WTC11 (cell line): ENCODE results near the gene PRR5. TPM values are rescaled to one million over a fixed set of nuclear protein-coding genes. Genes with fewer than 3 reads are reported as not detected.

Source experiments
- ATAC-seq: fragments of 200-7000 bp; cut with Tn5 transposase; 2 replicates; pipeline ENCODE4 v1.10.0; 2021; ENCODE audit warnings: mild to moderate bottlenecking, moderate library complexity
- CTCF ChIA-PET: fragments of 300-600 bp; sonication (Branson Sonifier 250); formaldehyde crosslinking; loops from one replicate; lab custom pipeline; 2021; ENCODE audit warnings: antibody characterized with exemption; lab: Charles Lee
- POLR2A ChIA-PET: fragments of 350-600 bp; sonication (Branson Sonifier 250); formaldehyde crosslinking; loops from one replicate; lab custom pipeline; 2021; ENCODE audit warnings: antibody characterized with exemption; lab: Charles Lee
- DNase-seq: peaks from one replicate; pipeline ENCODE4 v3.0.0; 2021; ENCODE audit warnings: low spot score
- H3K27ac Mint-ChIP-seq: 2 replicates; pipeline ENCODE4 v1.8.0; 2021; ENCODE audit warnings: mixed read lengths
- H3K27me3 Mint-ChIP-seq: 2 replicates; pipeline ENCODE4 v1.8.0; 2021; ENCODE audit warnings: low read depth, mild to moderate bottlenecking, moderate library complexity, mixed read lengths
- H3K36me3 Mint-ChIP-seq: 2 replicates; pipeline ENCODE4 v1.8.0; 2021; ENCODE audit warnings: mixed read lengths
- H3K4me1 Mint-ChIP-seq: 2 replicates; pipeline ENCODE4 v1.8.0; 2022; ENCODE audit warnings: mixed read lengths
- H3K4me3 Mint-ChIP-seq: 2 replicates; pipeline ENCODE4 v1.8.0; 2021; ENCODE audit warnings: mild to moderate bottlenecking, moderate library complexity, mixed read lengths
- H3K9me3 Mint-ChIP-seq: 2 replicates; pipeline ENCODE4 v1.8.0; 2021; ENCODE audit warnings: mixed read lengths
- CBFB ChIP-seq: sonication (generic); formaldehyde crosslinking; IDR thresholded peaks from 2 replicates; pipeline ENCODE4 v1.8.1; 2022; ENCODE audit warnings: mild to moderate bottlenecking, low read depth, missing genetic modification reagents
- CREB1 ChIP-seq: sonication (generic); formaldehyde crosslinking; IDR thresholded peaks from 2 replicates; pipeline ENCODE4 v1.8.0; 2023; ENCODE audit warnings: mild to moderate bottlenecking, missing genetic modification reagents
- EMX1 ChIP-seq: fragments of 250-450 bp; sonication (Bioruptor Pico); IDR thresholded peaks from 2 replicates; pipeline ENCODE4 v1.8.0; 2021; ENCODE audit warnings: mild to moderate bottlenecking
- FOXK1 ChIP-seq: sonication (generic); formaldehyde crosslinking; IDR thresholded peaks from 2 replicates; pipeline ENCODE4 v1.8.0; 2022; ENCODE audit warnings: mild to moderate bottlenecking, moderate library complexity, missing genetic modification reagents
- GABPB1 ChIP-seq: sonication (generic); formaldehyde crosslinking; IDR thresholded peaks from 2 replicates; pipeline ENCODE4 v1.8.1; 2023; ENCODE audit warnings: mild to moderate bottlenecking, missing genetic modification reagents
- GTF2I ChIP-seq: fragments of 250-450 bp; sonication (Bioruptor Pico); conservative IDR thresholded peaks from 2 replicates; pipeline ENCODE4 v1.4.0; 2021; ENCODE audit warnings: mild to moderate bottlenecking
- KAT7 ChIP-seq: sonication (generic); formaldehyde crosslinking; IDR thresholded peaks from 2 replicates; pipeline ENCODE4 v1.8.1; 2023; ENCODE audit warnings: missing genetic modification reagents, mild to moderate bottlenecking, borderline replicate concordance
- MXD4 ChIP-seq: fragments of 250-450 bp; sonication (Bioruptor Pico); IDR thresholded peaks from 2 replicates; pipeline ENCODE4 v1.8.0; 2021; ENCODE audit warnings: mild to moderate bottlenecking, moderate library complexity, borderline replicate concordance
- NFATC4 ChIP-seq: fragments of 250-450 bp; sonication (Bioruptor Pico); IDR thresholded peaks from 2 replicates; pipeline ENCODE4 v1.9.0; 2021; ENCODE audit warnings: mild to moderate bottlenecking
- NFYB ChIP-seq: sonication (generic); formaldehyde crosslinking; conservative IDR thresholded peaks from 2 replicates; pipeline ENCODE4 v1.8.0; 2022; ENCODE audit warnings: low read depth, missing genetic modification reagents
- PRRX2 ChIP-seq: fragments of 250-450 bp; sonication (Bioruptor Pico); IDR thresholded peaks from 2 replicates; pipeline ENCODE4 v1.8.0; 2021; ENCODE audit warnings: mild to moderate bottlenecking
- RORB ChIP-seq: fragments of 250-450 bp; sonication (Bioruptor Pico); IDR thresholded peaks from 2 replicates; pipeline ENCODE4 v1.9.0; 2021; ENCODE audit warnings: mild to moderate bottlenecking
- SOX15 ChIP-seq: fragments of 250-450 bp; sonication (Bioruptor Pico); IDR thresholded peaks from 2 replicates; pipeline ENCODE4 v1.9.0; 2021; ENCODE audit warnings: mild to moderate bottlenecking
- TCF7 ChIP-seq: sonication (generic); formaldehyde crosslinking; IDR thresholded peaks from 2 replicates; pipeline ENCODE4 v1.8.0; 2022; ENCODE audit warnings: mild to moderate bottlenecking, low read depth, missing genetic modification reagents, moderate library complexity
- ZBTB21 ChIP-seq: sonication (generic); formaldehyde crosslinking; IDR thresholded peaks from 2 replicates; pipeline ENCODE4 v1.8.1; 2023; ENCODE audit warnings: mild to moderate bottlenecking, missing genetic modification reagents, borderline replicate concordance
- ZNF121 ChIP-seq: sonication (generic); formaldehyde crosslinking; IDR thresholded peaks from 2 replicates; pipeline ENCODE4 v1.8.0; 2023; ENCODE audit warnings: missing genetic modification reagents
- ZNF232 ChIP-seq: sonication (generic); formaldehyde crosslinking; IDR thresholded peaks from 2 replicates; pipeline ENCODE4 v1.8.0; 2022; ENCODE audit warnings: mild to moderate bottlenecking, missing genetic modification reagents
- ZNF416 ChIP-seq: fragments of 250-450 bp; sonication (Bioruptor Pico); IDR thresholded peaks from 2 replicates; pipeline ENCODE4 v1.9.0; 2021; ENCODE audit warnings: mild to moderate bottlenecking, inconsistent platforms
- ZNF671 ChIP-seq: fragments of 250-450 bp; sonication (Bioruptor Pico); IDR thresholded peaks from 2 replicates; pipeline ENCODE4 v1.8.0; 2021; ENCODE audit warnings: mild to moderate bottlenecking
- total RNA-seq: library from RNA; stranded (reverse); gene quantifications from 3 replicates; pipeline ENCODE4 v1.2.3, GENCODE V29; 2021
- TF ChIP-seq, protein P1 (sequence below): sonication (generic); formaldehyde crosslinking; IDR thresholded peaks from 2 replicates; pipeline ENCODE4 v1.8.1; 2023; ENCODE audit warnings: mild to moderate bottlenecking, missing genetic modification reagents, moderate library complexity
- TF ChIP-seq, protein P2 (sequence below): sonication (generic); formaldehyde crosslinking; IDR thresholded peaks from 2 replicates; pipeline ENCODE4 v1.8.0; 2022; ENCODE audit warnings: mild to moderate bottlenecking, missing genetic modification reagents
- TF ChIP-seq, protein P3 (sequence below): sonication (generic); formaldehyde crosslinking; IDR thresholded peaks from 2 replicates; pipeline ENCODE4 v1.8.0; 2023; ENCODE audit warnings: missing genetic modification reagents, mild to moderate bottlenecking, borderline replicate concordance
- TF ChIP-seq, protein P4 (sequence below): sonication (generic); formaldehyde crosslinking; IDR thresholded peaks from 2 replicates; pipeline ENCODE4 v1.8.1; 2022; ENCODE audit warnings: mild to moderate bottlenecking, moderate library complexity, missing genetic modification reagents
- TF ChIP-seq, protein P5 (sequence below): sonication (generic); formaldehyde crosslinking; IDR thresholded peaks from 2 replicates; pipeline ENCODE4 v1.8.1; 2022; ENCODE audit warnings: low read depth, mild to moderate bottlenecking, moderate library complexity, missing genetic modification reagents, borderline replicate concordance

PRR5 gene
- total RNA-seq, 1 experiment from 2014 or later = 15.6 TPM

DNA sequence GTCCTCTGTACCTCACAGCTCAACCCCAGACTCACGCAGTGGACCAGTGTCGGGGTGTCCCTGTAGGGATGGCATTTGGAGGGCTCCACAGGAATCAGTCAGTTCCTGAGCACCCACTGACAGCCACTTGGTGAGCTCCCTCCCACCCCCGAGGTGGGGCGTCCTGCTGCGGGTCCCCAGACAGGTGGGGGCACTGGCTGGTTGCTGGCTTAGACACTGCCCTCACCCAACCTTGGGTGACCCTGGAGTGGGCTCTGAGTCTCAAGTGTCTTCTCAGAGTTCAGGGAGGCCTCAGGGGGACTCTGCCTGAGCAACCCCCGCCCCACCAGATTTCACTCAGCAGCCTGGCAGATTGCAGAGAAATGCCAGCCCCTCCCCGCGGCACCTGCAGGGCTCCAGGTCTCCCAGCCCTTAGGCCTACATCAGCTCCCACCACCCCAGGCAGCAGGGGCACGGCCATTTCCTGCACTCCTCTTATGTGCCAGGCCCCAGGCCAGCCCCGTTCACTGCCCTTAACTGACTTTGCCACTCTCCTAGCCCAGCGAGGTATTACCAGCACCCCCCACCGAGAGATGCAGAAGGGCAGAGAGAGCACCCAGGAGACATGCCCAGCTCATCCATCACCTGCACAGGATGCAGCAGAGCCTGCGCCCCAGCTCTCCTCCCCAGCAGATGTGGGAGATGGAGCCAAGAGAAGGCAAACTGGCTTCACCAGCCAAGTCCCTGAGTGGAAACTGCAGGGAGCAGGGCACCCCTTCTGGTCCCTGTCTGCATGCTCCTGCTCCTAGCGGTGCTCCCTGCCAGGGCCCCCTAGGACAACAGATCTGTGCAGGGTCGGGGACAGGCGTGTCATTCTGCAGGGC lies 2.4 kb downstream of the PRR5 start:
- peaks cover 16% of the 10 kb centered on the region for H3K4me1 Mint-ChIP-seq
- DNase-seq (no peak), ATAC-seq (no peak)
- ChIA-PET CTCF (interaction anchor here (2.4 to 6.5 kb wide), 2 partner anchors 17 to 20 kb away, joined by 5 to 24 read pairs; no protein-coding TSS in a partner anchor), POLR2A (no interaction called here)
- H3K27me3 Mint-ChIP-seq = peaks cover 35% of the 10 kb centered on the region
- no peak overlapping the region for H3K27ac Mint-ChIP-seq
- H3K36me3 Mint-ChIP-seq = no peaks in the 10 kb centered on the region
- TF ChIP-seq ZBTB21 (CRISPR knock-in tag) = no peak
- no peak for TF ChIP-seq FOXK1 (CRISPR knock-in tag)
- TF ChIP-seq, protein P1, sequence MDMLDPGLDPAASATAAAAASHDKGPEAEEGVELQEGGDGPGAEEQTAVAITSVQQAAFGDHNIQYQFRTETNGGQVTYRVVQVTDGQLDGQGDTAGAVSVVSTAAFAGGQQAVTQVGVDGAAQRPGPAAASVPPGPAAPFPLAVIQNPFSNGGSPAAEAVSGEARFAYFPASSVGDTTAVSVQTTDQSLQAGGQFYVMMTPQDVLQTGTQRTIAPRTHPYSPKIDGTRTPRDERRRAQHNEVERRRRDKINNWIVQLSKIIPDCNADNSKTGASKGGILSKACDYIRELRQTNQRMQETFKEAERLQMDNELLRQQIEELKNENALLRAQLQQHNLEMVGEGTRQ (CRISPR knock-in tag) = no peak
- TF ChIP-seq CBFB (CRISPR knock-in tag) = no peak
- no peak for TF ChIP-seq MXD4
- TF ChIP-seq KAT7 (CRISPR knock-in tag) = no peak
- no peak for TF ChIP-seq RORB
- no peak for TF ChIP-seq SOX15 (CRISPR knock-in tag)
- no peak for TF ChIP-seq NFYB (CRISPR knock-in tag)
- TF ChIP-seq CREB1 (CRISPR knock-in tag) = no peak
- no peak for TF ChIP-seq TCF7
- no peak for TF ChIP-seq GTF2I (CRISPR knock-in tag)
- TF ChIP-seq, protein P2, sequence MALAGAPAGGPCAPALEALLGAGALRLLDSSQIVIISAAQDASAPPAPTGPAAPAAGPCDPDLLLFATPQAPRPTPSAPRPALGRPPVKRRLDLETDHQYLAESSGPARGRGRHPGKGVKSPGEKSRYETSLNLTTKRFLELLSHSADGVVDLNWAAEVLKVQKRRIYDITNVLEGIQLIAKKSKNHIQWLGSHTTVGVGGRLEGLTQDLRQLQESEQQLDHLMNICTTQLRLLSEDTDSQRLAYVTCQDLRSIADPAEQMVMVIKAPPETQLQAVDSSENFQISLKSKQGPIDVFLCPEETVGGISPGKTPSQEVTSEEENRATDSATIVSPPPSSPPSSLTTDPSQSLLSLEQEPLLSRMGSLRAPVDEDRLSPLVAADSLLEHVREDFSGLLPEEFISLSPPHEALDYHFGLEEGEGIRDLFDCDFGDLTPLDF (CRISPR knock-in tag) = no peak
- no peak for TF ChIP-seq ZNF671 (CRISPR knock-in tag)
- TF ChIP-seq, protein P3, sequence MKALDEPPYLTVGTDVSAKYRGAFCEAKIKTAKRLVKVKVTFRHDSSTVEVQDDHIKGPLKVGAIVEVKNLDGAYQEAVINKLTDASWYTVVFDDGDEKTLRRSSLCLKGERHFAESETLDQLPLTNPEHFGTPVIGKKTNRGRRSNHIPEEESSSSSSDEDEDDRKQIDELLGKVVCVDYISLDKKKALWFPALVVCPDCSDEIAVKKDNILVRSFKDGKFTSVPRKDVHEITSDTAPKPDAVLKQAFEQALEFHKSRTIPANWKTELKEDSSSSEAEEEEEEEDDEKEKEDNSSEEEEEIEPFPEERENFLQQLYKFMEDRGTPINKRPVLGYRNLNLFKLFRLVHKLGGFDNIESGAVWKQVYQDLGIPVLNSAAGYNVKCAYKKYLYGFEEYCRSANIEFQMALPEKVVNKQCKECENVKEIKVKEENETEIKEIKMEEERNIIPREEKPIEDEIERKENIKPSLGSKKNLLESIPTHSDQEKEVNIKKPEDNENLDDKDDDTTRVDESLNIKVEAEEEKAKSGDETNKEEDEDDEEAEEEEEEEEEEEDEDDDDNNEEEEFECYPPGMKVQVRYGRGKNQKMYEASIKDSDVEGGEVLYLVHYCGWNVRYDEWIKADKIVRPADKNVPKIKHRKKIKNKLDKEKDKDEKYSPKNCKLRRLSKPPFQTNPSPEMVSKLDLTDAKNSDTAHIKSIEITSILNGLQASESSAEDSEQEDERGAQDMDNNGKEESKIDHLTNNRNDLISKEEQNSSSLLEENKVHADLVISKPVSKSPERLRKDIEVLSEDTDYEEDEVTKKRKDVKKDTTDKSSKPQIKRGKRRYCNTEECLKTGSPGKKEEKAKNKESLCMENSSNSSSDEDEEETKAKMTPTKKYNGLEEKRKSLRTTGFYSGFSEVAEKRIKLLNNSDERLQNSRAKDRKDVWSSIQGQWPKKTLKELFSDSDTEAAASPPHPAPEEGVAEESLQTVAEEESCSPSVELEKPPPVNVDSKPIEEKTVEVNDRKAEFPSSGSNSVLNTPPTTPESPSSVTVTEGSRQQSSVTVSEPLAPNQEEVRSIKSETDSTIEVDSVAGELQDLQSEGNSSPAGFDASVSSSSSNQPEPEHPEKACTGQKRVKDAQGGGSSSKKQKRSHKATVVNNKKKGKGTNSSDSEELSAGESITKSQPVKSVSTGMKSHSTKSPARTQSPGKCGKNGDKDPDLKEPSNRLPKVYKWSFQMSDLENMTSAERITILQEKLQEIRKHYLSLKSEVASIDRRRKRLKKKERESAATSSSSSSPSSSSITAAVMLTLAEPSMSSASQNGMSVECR (CRISPR knock-in tag) = no peak
- TF ChIP-seq ZNF232 (CRISPR knock-in tag) = no peak
- TF ChIP-seq ZNF416 = no peak
- TF ChIP-seq NFATC4 = no peak
- TF ChIP-seq, protein P4, sequence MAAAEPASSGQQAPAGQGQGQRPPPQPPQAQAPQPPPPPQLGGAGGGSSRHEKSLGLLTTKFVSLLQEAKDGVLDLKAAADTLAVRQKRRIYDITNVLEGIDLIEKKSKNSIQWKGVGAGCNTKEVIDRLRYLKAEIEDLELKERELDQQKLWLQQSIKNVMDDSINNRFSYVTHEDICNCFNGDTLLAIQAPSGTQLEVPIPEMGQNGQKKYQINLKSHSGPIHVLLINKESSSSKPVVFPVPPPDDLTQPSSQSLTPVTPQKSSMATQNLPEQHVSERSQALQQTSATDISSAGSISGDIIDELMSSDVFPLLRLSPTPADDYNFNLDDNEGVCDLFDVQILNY (CRISPR knock-in tag) = no peak
- TF ChIP-seq PRRX2 = no peak
- H3K4me3 Mint-ChIP-seq = no peak overlapping the region; the same call in 1 of the 2 replicates
- H3K9me3 Mint-ChIP-seq = no peaks in the 10 kb centered on the region

DNA sequence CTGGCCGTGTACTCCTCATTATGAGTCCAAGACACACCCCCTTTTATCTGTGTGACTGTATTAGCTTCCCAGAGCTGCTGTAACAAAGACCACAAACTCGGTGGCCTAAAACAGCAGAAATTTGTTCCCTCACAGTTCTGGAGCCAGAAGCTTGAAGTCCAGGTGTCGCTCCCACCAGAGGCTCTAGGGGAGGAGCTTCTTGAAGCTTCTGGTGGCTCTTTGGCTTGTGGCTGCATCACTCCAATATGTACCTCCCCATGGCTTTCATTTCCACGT lies 3.0 kb downstream of the PRR5 start:
- Mint-ChIP-seq H3K9me3 (no peaks in the 10 kb centered on the region), H3K36me3 (no peaks in the 10 kb centered on the region), H3K27ac (no peak overlapping the region), H3K27me3 (peaks cover 33% of the 10 kb centered on the region), H3K4me3 (no peak overlapping the region), H3K4me1 (peaks cover 16% of the 10 kb centered on the region)
- ChIA-PET POLR2A (no interaction called here), CTCF (interaction anchor here (6.5 kb wide), 1 partner anchor 20 kb away, joined by 24 read pairs; no protein-coding TSS in a partner anchor)
- no peak for ATAC-seq
- DNase-seq = no peak
- TF ChIP-seq NFYB (CRISPR knock-in tag) (no peak), GABPB1 (CRISPR knock-in tag) (no peak), ZNF121 (CRISPR knock-in tag) (no peak), EMX1 (CRISPR knock-in tag) (no peak)
- TF ChIP-seq, protein P4 (CRISPR knock-in tag) = no peak
- TF ChIP-seq, protein P1 (CRISPR knock-in tag) = no peak
- TF ChIP-seq, protein P5, sequence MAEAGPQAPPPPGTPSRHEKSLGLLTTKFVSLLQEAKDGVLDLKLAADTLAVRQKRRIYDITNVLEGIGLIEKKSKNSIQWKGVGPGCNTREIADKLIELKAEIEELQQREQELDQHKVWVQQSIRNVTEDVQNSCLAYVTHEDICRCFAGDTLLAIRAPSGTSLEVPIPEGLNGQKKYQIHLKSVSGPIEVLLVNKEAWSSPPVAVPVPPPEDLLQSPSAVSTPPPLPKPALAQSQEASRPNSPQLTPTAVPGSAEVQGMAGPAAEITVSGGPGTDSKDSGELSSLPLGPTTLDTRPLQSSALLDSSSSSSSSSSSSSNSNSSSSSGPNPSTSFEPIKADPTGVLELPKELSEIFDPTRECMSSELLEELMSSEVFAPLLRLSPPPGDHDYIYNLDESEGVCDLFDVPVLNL (CRISPR knock-in tag) = no peak
